A172 (cell line): ENCODE results near the gene KCNJ12. TPM values are rescaled to one million over a fixed set of nuclear protein-coding genes. Genes with fewer than 3 reads are reported as not detected.

Source experiments
- total RNA-seq: library from RNA; depleted of rRNA; stranded (reverse); fragments of >200 nt; shearing (Covaris generic); gene quantifications from 2 replicates; pipeline ENCODE4 v1.2.3, GENCODE V29; 2014; rRNA removed

Gene KCNJ12
- total RNA-seq, 1 experiment from 2014 or later, result 0.03 TPM

Other genes with a start within 250 kb of the KCNJ12 start
- 20.2 and 21.7 TPM in 2 replicates for gene DHRS7B, start 249.4 kb upstream of the KCNJ12 start, total RNA-seq
- 38.0 and 41.7 TPM in 2 replicates for gene TMEM11, start 162.2 kb upstream of the KCNJ12 start, total RNA-seq
- gene NATD1, start 122.9 kb upstream of the KCNJ12 start, total RNA-seq, result 1.9 and 2.9 TPM in 2 replicates
- gene MAP2K3, start 91.6 kb upstream of the KCNJ12 start, total RNA-seq, result 12.1 and 16.8 TPM in 2 replicates